Colonic mucosa (tissue), 4 donors: ENCODE results near the gene WDR7. TPM values are rescaled to one million over a fixed set of nuclear protein-coding genes. Genes with fewer than 3 reads are reported as not detected.
A peak's percentile ranks its signal among the peaks of the same experiment; 100 is the strongest.

Source experiments
- DNase-seq: peaks from one replicate; pipeline ENCODE4 v3.0.0-alpha.2; 2020
- H3K27ac ChIP-seq: fragments of 200-600 bp; one replicate; pipeline ENCODE4 v1.8.0; 2021
- H3K27me3 ChIP-seq: fragments of 200-600 bp; one replicate; pipeline ENCODE4 v1.8.0; 2021
- H3K36me3 ChIP-seq: fragments of 200-600 bp; one replicate; pipeline ENCODE4 v1.8.0; 2021
- H3K4me1 ChIP-seq: fragments of 200-600 bp; one replicate; pipeline ENCODE4 v1.8.0; 2021; ENCODE audit warnings: mild to moderate bottlenecking
- H3K4me3 ChIP-seq: fragments of 200-600 bp; one replicate; pipeline ENCODE4 v1.8.0; 2021
- H3K9ac ChIP-seq, 2 donors: one replicate each; pipeline ENCODE4 v1.7.0; 2013; ENCODE audit warnings: control low read depth in 2 of 2, low read depth in 2 of 2, low read length in 2 of 2
- H3K9me3 ChIP-seq: fragments of 200-600 bp; one replicate; pipeline ENCODE4 v1.8.0; 2021
- intact Hi-C: fragments of 100-400 bp; cut with DNase I; formaldehyde crosslinking; loops from one replicate; pipeline ENCODE4 v1.14.1; 2022
- total RNA-seq, 2 donors: library from RNA; stranded (reverse); fragmentation: NEBNext Ultra II Directional in 1 of 2; extraction: Animal tissue kit (Norgen Biotek cat#: 25700) in 1 of 2; gene quantifications; one replicate each; pipeline ENCODE4 v1.2.1, GENCODE V29; 2021
- TF ChIP-seq, protein P1 (sequence below): fragments of 200-600 bp; IDR thresholded peaks from one replicate; pipeline ENCODE4 v1.8.0; 2022; ENCODE audit warnings: antibody characterized with exemption, mild to moderate bottlenecking
- donor health status: healthy.
- donor health status: DM: no; HTN: no; CAD: no.
- donor health status: DM: no; HTN: no; CAD: no.

Gene WDR7
- total RNA-seq, 2 donors from 2014 or later, result 16.8 to 21.2 TPM

DNA sequence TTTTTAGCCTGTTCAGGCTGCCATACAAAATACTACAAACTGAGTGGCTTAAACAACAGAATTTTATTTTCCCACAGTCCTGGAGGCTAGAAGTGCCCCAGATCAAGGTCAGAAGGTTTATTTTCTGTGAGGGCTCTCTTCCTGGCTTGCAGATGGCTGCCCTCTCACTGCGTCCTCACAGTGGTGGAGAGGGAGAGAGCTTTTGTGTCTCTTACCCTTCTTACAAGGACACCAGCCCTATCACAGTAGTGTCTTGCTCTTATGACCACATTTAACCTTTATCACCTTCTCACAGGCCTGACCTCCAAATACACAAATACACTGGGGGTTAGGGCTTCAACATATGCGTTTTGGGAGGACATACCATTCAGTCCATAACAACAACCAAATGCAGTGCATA, 11.7 kb downstream of the WDR7 start:
- TF ChIP-seq, protein P1, sequence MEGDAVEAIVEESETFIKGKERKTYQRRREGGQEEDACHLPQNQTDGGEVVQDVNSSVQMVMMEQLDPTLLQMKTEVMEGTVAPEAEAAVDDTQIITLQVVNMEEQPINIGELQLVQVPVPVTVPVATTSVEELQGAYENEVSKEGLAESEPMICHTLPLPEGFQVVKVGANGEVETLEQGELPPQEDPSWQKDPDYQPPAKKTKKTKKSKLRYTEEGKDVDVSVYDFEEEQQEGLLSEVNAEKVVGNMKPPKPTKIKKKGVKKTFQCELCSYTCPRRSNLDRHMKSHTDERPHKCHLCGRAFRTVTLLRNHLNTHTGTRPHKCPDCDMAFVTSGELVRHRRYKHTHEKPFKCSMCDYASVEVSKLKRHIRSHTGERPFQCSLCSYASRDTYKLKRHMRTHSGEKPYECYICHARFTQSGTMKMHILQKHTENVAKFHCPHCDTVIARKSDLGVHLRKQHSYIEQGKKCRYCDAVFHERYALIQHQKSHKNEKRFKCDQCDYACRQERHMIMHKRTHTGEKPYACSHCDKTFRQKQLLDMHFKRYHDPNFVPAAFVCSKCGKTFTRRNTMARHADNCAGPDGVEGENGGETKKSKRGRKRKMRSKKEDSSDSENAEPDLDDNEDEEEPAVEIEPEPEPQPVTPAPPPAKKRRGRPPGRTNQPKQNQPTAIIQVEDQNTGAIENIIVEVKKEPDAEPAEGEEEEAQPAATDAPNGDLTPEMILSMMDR, result no peak
- peak overlapping the region; percentile 38 for H3K27ac ChIP-seq
- intact Hi-C loops, result no loop called here
- H3K36me3 ChIP-seq, result no peaks in the 10 kb centered on the region
- H3K4me1 ChIP-seq, result peaks cover 7% of the 10 kb centered on the region
- no peak overlapping the region for H3K4me3 ChIP-seq
- no peaks in the 10 kb centered on the region for H3K27me3 ChIP-seq
- DNase-seq, result no peak
- peak overlapping the region in 1 of 2 donors; percentile 7 for H3K9ac ChIP-seq
- H3K9me3 ChIP-seq, result no peaks in the 10 kb centered on the region

DNA sequence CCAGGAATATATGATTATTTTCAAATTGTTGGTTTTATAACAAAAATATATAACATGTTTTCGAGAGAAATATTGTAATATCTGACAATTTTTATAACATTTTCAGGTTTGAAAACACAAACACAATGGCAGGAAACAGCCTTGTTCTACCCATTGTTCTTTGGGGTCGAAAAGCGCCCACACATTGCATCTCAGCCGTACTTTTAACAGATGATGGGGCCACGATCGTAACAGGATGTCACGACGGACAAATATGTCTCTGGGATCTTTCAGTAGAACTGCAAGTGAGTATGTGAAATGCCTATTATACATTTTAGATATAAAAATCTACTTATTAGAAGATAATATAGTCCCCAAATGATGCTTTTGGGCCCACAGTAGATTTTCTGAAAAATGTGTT, 21.2 kb downstream of the WDR7 start:
- H3K4me1 ChIP-seq, result no peaks in the 10 kb centered on the region
- H3K4me3 ChIP-seq, result no peak overlapping the region
- no peaks in the 10 kb centered on the region for H3K9me3 ChIP-seq
- no peaks in the 10 kb centered on the region for H3K27me3 ChIP-seq
- intact Hi-C loops, result no loop called here
- TF ChIP-seq, protein P1, result no peak
- no peak for DNase-seq
- no peak overlapping the region for H3K9ac ChIP-seq
- no peak overlapping the region for H3K27ac ChIP-seq
- no peaks in the 10 kb centered on the region for H3K36me3 ChIP-seq

DNA sequence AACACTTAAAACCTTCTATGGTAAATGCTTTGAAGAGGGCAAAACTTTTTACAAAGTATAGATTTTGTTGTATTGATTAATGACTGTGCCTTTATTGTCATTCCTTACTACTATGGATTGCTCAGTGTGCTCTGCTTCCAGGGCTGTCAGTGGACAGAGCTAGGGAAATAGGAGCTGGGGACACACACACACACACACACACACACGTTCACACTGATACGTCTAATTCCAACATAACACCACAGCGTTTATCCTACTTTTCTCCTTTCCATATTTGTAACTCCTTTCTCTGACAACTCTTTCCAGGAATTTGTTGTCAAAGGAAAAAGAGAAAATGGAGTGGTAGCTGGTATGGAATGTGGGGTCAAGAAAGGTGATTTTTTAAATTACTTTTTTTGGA, 21.8 kb downstream of the WDR7 start:
- TF ChIP-seq, protein P1, result no peak
- no peak overlapping the region for H3K27ac ChIP-seq
- intact Hi-C loops, result no loop called here
- no peak overlapping the region for H3K4me3 ChIP-seq
- no peak overlapping the region for H3K9ac ChIP-seq
- no peaks in the 10 kb centered on the region for H3K9me3 ChIP-seq
- no peaks in the 10 kb centered on the region for H3K4me1 ChIP-seq
- H3K27me3 ChIP-seq, result no peaks in the 10 kb centered on the region
- H3K36me3 ChIP-seq, result no peaks in the 10 kb centered on the region
- no peak for DNase-seq

DNA sequence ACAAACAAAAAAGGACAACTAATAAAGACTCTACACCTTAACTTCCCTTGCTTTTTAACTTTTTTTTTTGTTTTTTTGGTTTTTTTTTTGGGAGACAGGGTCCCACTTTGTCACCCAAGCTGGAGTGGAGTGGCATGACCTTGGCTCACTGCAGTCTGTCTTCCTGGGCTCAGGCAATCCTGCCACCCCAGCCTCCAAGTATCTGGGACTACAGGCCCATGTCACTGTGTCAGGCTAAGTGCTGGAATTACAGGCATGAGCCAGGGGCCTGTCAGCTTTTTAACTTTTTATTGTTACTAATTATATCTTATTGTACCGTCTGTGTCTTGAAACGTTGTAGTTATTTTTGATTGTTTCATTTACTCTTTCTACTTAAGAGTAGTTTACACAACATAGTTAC, 25.5 kb downstream of the WDR7 start:
- intact Hi-C loops, result no loop called here
- Histone ChIP-seq H3K36me3 (no peaks in the 10 kb centered on the region), H3K9me3 (no peaks in the 10 kb centered on the region), H3K27ac (no peak overlapping the region), H3K9ac (no peak overlapping the region), H3K4me3 (no peak overlapping the region), H3K4me1 (no peaks in the 10 kb centered on the region), H3K27me3 (no peaks in the 10 kb centered on the region)
- DNase-seq, result no peak
- TF ChIP-seq, protein P1, result no peak

DNA sequence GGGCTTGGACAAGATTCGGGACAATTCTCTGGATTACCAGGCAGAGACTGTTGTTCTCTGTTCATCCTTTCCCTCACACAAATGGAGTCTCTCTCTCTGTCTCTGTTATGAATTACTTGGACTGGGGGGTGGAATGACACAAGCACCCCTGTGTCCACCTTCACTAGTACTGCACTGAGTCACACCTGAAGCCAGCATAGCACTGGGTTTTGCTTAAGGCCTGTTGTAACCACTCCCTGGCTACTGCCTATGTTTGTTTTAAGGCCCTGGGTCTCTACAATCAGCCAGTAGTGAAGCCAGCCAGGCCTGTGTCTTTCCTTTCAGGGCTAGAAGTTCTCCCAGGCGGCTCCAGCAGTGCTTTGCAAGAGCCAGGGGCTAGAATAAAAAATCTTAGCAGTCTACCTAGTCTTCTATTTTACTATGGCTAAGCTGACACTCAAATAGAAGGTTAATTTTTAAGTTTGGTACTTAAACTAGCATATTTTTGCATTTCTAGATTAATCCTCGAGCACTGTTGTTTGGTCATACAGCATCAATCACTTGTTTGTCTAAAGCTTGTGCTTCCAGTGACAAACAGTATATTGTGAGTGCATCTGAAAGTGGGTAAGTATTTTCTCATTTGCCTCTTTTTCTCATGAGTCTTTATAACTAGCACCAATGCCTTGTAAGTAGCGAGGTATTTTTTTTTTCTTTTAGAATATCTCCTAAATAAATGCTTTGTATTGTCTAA, 27.8 kb downstream of the WDR7 start:
- H3K27ac ChIP-seq, result no peak overlapping the region
- H3K9me3 ChIP-seq, result no peaks in the 10 kb centered on the region
- H3K36me3 ChIP-seq, result no peaks in the 10 kb centered on the region
- no peaks in the 10 kb centered on the region for H3K4me1 ChIP-seq
- H3K27me3 ChIP-seq, result no peaks in the 10 kb centered on the region
- H3K4me3 ChIP-seq, result no peak overlapping the region
- no peak for DNase-seq
- intact Hi-C loops, result no loop called here
- H3K9ac ChIP-seq, result no peak overlapping the region
- TF ChIP-seq, protein P1, result no peak
